ENCODE measurements around the gene SLC45A2.
"Not testable (repeated sequence)": the region's sequence is repeated elsewhere in the genome, so short reads cannot be mapped to it uniquely, and the experiment has no call there.

The SLC45A2 gene

DNA sequence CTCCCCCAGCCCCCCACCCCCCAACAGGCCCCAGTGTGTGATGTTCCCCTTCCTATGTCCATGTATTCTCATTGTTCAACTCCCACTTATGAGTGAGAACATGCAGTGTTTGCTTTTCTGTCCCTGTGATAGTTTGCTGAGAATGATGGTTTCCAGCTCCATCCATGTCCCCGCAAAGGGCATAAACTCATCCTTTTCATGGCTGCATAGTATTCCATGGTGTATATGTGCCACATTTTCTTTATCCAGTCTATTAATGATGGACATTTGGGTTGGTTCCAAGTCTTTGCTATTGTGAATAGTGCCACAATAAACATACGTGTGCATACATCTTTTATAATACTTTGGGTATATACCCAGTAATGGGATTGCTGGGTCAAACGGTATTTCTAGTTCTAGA is 69.6 kb downstream of the SLC45A2 start:
- DNase-seq, result not testable (repeated sequence)

DNA sequence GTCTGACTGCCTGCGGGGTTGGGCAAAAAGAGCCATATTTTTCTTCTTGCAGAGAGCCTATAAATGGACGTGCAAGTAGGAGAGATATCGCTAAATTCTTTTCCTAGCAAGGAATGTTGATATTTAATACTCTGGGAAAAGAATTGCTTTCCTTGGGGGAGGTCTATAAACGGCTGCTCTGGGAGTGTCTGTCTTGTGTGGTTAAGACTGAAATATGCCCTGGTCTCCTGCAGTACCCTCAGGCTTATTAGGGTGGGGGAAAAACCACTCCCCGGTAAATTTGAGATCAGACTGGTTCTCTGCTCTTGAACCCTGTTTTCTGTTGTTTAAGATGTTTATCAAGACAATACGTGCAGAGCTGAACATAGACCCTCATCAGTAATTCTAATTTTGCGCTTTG is 78.2 kb downstream of the SLC45A2 start:
- DNase-seq, result peak in 1 of 2 experiments; percentile 9

DNA sequence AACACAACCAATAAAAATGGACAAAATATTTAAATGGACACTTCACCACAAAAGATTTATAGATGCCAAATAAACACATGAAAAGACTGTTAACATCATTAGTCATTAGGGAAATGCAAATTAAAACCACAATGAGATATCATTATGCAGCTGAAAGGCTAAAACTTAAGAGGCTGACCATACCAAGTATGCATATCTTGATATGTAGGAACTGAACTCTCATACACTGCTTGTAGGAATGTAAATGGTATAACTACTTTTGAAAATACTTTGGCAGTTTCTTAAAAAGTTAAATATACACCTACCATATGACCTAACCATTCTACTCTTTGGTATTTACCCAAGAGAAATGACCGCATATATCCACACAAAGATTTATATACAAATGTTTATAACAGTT is 79.1 kb downstream of the SLC45A2 start:
- DNase-seq, result no peak

DNA sequence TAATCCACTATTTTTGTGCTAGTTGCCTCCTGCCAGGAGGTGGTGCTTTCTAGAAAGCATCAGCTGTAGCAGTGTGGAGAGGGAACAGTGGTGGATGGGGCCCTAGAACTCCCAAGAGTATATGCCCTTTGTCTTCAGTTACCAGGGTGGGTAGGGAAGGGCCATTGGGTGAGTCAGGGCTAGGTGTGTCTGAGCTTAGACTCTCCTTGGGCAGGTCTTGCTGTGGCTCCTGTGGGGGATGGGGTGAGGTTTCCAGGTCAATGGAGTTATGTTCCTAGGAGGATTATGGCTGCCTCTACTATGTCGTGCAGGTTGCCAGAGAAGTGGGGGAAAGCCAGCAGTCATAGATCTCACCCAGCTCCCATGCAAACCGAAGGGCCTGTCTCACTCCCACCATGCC is 81.4 kb downstream of the SLC45A2 start:
- DNase-seq, result no peak

DNA sequence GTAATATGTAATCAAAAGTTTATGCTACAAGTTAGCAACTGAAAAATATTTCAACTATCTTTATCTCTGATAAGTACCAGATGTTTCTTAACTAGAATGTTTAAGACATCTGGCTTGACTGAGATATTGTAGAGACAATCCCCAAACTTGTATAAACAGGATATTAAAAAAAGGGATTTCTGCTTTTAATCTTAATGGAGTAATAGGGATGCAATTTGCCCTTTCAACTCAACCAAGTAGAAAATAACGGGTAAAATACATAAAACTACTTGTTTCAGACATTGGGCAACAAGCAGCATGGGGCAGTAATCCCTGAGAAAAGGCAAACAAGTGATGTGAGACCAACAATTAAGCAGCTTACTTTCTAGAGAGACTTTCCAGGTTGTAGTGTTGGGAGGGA is 83.3 kb downstream of the SLC45A2 start:
- no peak for DNase-seq
